Mucosa of rectum (tissue), 2 donors: ENCODE measurements around the gene AJAP1.

ENCODE experiments used
- H3K27ac ChIP-seq, 2 donors: one replicate each; pipeline ENCODE4 v1.7.0; 2013; ENCODE audit warnings: inconsistent platforms in 2 of 2, low read depth in 2 of 2, low read length in 2 of 2
- H3K27me3 ChIP-seq, 2 donors: one replicate each; pipeline ENCODE4 v1.7.0; 2013; ENCODE audit warnings: low read length in 2 of 2; ENCODE audit not compliant: control insufficient read depth in 2 of 2, insufficient read depth in 2 of 2
- H3K36me3 ChIP-seq, 2 donors: one replicate each; pipeline ENCODE4 v1.7.0; 2013; ENCODE audit warnings: low read length in 2 of 2; ENCODE audit not compliant: control insufficient read depth in 2 of 2, insufficient read depth in 2 of 2
- H3K4me1 ChIP-seq, 2 donors: one replicate each; pipeline ENCODE4 v1.7.0; 2013; ENCODE audit warnings: low read length in 2 of 2, mild to moderate bottlenecking in 1 of 2; ENCODE audit not compliant: control insufficient read depth in 2 of 2, insufficient read depth in 2 of 2
- H3K4me3 ChIP-seq, 2 donors: one replicate each; pipeline ENCODE4 v1.7.0; 2013; ENCODE audit warnings: low read length in 2 of 2
- H3K9ac ChIP-seq, 2 donors: one replicate each; pipeline ENCODE4 v1.7.0; 2013; ENCODE audit warnings: low read length in 2 of 2, low read depth in 1 of 2, mild to moderate bottlenecking in 1 of 2
- H3K9me3 ChIP-seq, 2 donors: one replicate each; pipeline ENCODE4 v1.7.0; 2013; ENCODE audit warnings: low read length in 2 of 2; ENCODE audit not compliant: control insufficient read depth in 2 of 2
- donor health status: healthy.
- donor health status: Normal muscosa, but diverticular disease.

The AJAP1 gene

GRCh38 chr1:4710592-4711415 is 56.4 kb downstream of the AJAP1 start:
- Histone ChIP-seq H3K27ac (no peak overlapping the region), H3K9ac (no peak overlapping the region), H3K4me3 (no peak overlapping the region), H3K36me3 (no peaks in the 10 kb centered on the region), H3K9me3 (no peaks in the 10 kb centered on the region), H3K4me1 (no peaks in the 10 kb centered on the region), H3K27me3 (peaks cover 3 to 6% of the 10 kb centered on the region in 2 donors)

- peaks cover 3 to 6% of the 10 kb centered on the region in 2 donors for H3K27me3 ChIP-seq
These were observed 57.2 kb downstream of the AJAP1 start for GRCh38 chr1:4711416-4712275.

GRCh38 chr1:4713669-4714068 is 59.3 kb downstream of the AJAP1 start:
- no peaks in the 10 kb centered on the region for H3K36me3 ChIP-seq
- H3K9me3 ChIP-seq: no peaks in the 10 kb centered on the region
- H3K27ac ChIP-seq: no peak overlapping the region
- H3K27me3 ChIP-seq: peaks cover 3 to 6% of the 10 kb centered on the region in 2 donors
- H3K9ac ChIP-seq: no peak overlapping the region
- H3K4me3 ChIP-seq: no peak overlapping the region
- no peaks in the 10 kb centered on the region for H3K4me1 ChIP-seq

More at GRCh38 chr1:4711416-4712275, 57.2 kb downstream of the AJAP1 start:
- H3K9ac ChIP-seq: no peak overlapping the region
- no peaks in the 10 kb centered on the region for H3K4me1 ChIP-seq
- H3K36me3 ChIP-seq: no peaks in the 10 kb centered on the region
- H3K4me3 ChIP-seq: no peak overlapping the region
- H3K9me3 ChIP-seq: no peaks in the 10 kb centered on the region
- H3K27ac ChIP-seq: no peak overlapping the region

- Histone ChIP-seq H3K36me3 (no peaks in the 10 kb centered on the region), H3K4me3 (no peak overlapping the region), H3K4me1 (no peaks in the 10 kb centered on the region), H3K9ac (no peak overlapping the region), H3K27ac (no peak overlapping the region), H3K27me3 (no peaks in the 10 kb centered on the region), H3K9me3 (no peaks in the 10 kb centered on the region)
These were observed 62.0 kb downstream of the AJAP1 start for GRCh38 chr1:4716406-4716805.

GRCh38 chr1:4718071-4718470 is 63.7 kb downstream of the AJAP1 start:
- Histone ChIP-seq H3K27ac (no peak overlapping the region), H3K4me1 (no peaks in the 10 kb centered on the region), H3K27me3 (no peaks in the 10 kb centered on the region), H3K4me3 (no peak overlapping the region), H3K36me3 (no peaks in the 10 kb centered on the region), H3K9ac (no peak overlapping the region), H3K9me3 (no peaks in the 10 kb centered on the region)

- Histone ChIP-seq H3K36me3 (no peaks in the 10 kb centered on the region), H3K27ac (no peak overlapping the region), H3K9me3 (no peaks in the 10 kb centered on the region), H3K9ac (no peak overlapping the region), H3K4me1 (no peaks in the 10 kb centered on the region), H3K27me3 (no peaks in the 10 kb centered on the region), H3K4me3 (no peak overlapping the region)
These were observed 68.7 kb downstream of the AJAP1 start for GRCh38 chr1:4723106-4723505.

GRCh38 chr1:4724001-4724400 is 69.6 kb downstream of the AJAP1 start:
- Histone ChIP-seq H3K27me3 (no peaks in the 10 kb centered on the region), H3K27ac (no peak overlapping the region)

GRCh38 chr1:4724695-4725250 is 70.4 kb downstream of the AJAP1 start:
- H3K27me3 ChIP-seq: no peaks in the 10 kb centered on the region
- no peak overlapping the region for H3K9ac ChIP-seq
- no peak overlapping the region for H3K27ac ChIP-seq

More at GRCh38 chr1:4724001-4724400, 69.6 kb downstream of the AJAP1 start:
- Histone ChIP-seq H3K4me1 (no peaks in the 10 kb centered on the region), H3K4me3 (no peak overlapping the region), H3K9me3 (no peaks in the 10 kb centered on the region), H3K36me3 (no peaks in the 10 kb centered on the region), H3K9ac (no peak overlapping the region)

GRCh38 chr1:4725416-4725815 is 71.0 kb downstream of the AJAP1 start:
- H3K4me1 ChIP-seq: no peaks in the 10 kb centered on the region
- no peak overlapping the region for H3K27ac ChIP-seq
- H3K9ac ChIP-seq: no peak overlapping the region
- no peaks in the 10 kb centered on the region for H3K27me3 ChIP-seq
- H3K4me3 ChIP-seq: no peak overlapping the region
- H3K36me3 ChIP-seq: no peaks in the 10 kb centered on the region
- H3K9me3 ChIP-seq: no peaks in the 10 kb centered on the region

More at GRCh38 chr1:4724695-4725250, 70.4 kb downstream of the AJAP1 start:
- H3K9me3 ChIP-seq: no peaks in the 10 kb centered on the region
- H3K36me3 ChIP-seq: no peaks in the 10 kb centered on the region
- no peak overlapping the region for H3K4me3 ChIP-seq
- H3K4me1 ChIP-seq: no peaks in the 10 kb centered on the region
